ACC112 (cell line): Measurements from ENCODE around the gene KCNAB1.

ENCODE experiments used
- H2AFZ ChIP-seq: fragments of 200-600 bp; sonication (generic); one replicate; pipeline ENCODE4 v1.6.0; 2017; ENCODE audit warnings: antibody characterized with exemption, low read length; ENCODE audit not compliant: unreplicated experiment
- H3K27ac ChIP-seq: fragments of 200-600 bp; sonication (generic); 2 replicates; pipeline ENCODE4 v1.5.1; 2014; ENCODE audit warnings: low read depth, mild to moderate bottlenecking, antibody characterized with exemption, low read length, moderate library complexity
- H3K27me3 ChIP-seq: fragments of 200-600 bp; sonication (generic); 2 replicates; pipeline ENCODE4 v1.6.1; 2014; ENCODE audit warnings: mild to moderate bottlenecking, antibody characterized with exemption, low read length, moderate library complexity, mixed read lengths; ENCODE audit not compliant: insufficient read depth
- H3K36me3 ChIP-seq: fragments of 200-600 bp; sonication (generic); 2 replicates; pipeline ENCODE4 v1.6.1; 2016; ENCODE audit warnings: mild to moderate bottlenecking, antibody characterized with exemption, low read length, moderate library complexity, mixed read lengths; ENCODE audit not compliant: insufficient read depth
- H3K4me1 ChIP-seq: fragments of 200-600 bp; sonication (generic); one replicate; pipeline ENCODE4 v1.6.1; 2016; ENCODE audit warnings: low read length, mixed read lengths; ENCODE audit not compliant: insufficient read depth, unreplicated experiment, control insufficient read depth
- H3K4me3 ChIP-seq: fragments of 200-600 bp; sonication (generic); 2 replicates; pipeline ENCODE4 v1.5.1; 2014; ENCODE audit warnings: mild to moderate bottlenecking, low read depth, low read length
- H3K79me2 ChIP-seq: fragments of 200-600 bp; sonication (generic); one replicate; pipeline ENCODE4 v1.6.0; 2016; ENCODE audit warnings: low read length; ENCODE audit not compliant: control insufficient read depth, unreplicated experiment, insufficient read depth

Gene KCNAB1

DNA sequence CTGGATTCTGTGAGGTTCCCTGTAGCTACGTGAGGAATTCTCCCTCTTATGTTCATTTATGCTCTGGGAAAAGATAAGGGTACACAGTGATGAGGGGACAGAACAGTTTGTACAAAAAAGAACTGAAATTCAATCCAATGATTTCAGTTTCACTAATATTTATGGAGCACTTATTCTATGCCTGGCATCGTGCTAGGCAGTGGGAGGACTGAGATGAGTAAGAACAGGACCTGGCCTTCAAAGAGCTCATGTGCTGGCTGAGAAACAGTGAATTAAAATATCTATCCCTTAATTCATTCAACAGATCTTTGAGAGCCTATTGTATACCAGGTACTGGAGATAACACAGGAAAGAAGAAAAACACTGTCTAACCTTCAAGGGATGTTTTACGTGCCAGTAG is 412.4 kb downstream of the KCNAB1 start:
- no peak overlapping the region; the same call in 1 of the 2 replicates for H3K27ac ChIP-seq
- peaks cover 27% of the 10 kb centered on the region for H3K4me1 ChIP-seq
- no peak overlapping the region for H2AFZ ChIP-seq
- H3K27me3 ChIP-seq, result no peaks in the 10 kb centered on the region
- H3K36me3 ChIP-seq, result 0 out of 2 replicates have a peak, but pooled peaks cover 4% of the 10 kb centered on the region
- no peaks in the 10 kb centered on the region for H3K79me2 ChIP-seq
- H3K4me3 ChIP-seq, result no peak overlapping the region

GRCh38 chr3:156533205-156533604 is 412.8 kb downstream of the KCNAB1 start:
- Histone ChIP-seq H2AFZ (no peak overlapping the region), H3K27ac (no peak overlapping the region), H3K4me1 (peaks cover 29% of the 10 kb centered on the region)

DNA sequence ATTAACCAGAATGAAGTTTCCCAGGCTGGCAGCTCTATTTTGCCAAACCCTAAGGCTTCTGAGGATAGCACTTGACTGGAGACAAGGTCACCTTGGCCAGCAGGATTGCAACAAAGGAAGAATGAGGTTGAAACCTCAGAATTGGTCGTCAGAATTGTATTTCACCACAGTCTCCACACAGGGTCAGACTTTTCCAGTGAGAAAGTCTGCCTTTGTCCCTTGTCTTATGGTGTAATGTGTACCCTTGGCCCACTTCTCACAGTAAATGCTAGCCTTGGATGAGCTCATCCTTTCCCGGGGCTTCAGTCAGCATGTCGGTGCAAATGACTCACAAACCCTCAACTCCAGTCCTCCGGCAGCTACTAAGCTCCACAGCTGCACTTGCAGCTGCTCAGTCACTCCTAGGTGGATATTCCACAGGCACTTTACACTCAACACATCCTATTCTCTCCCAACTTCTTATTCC is 414.8 kb downstream of the KCNAB1 start:
- Histone ChIP-seq H3K4me1 (peaks cover 29% of the 10 kb centered on the region), H3K27ac (peak overlapping the region; percentile 92), H3K4me3 (no peak overlapping the region), H3K36me3 (peaks cover 21% of the 10 kb centered on the region), H3K79me2 (no peaks in the 10 kb centered on the region), H2AFZ (no peak overlapping the region), H3K27me3 (no peaks in the 10 kb centered on the region)

More at GRCh38 chr3:156533205-156533604, 412.8 kb downstream of the KCNAB1 start:
- Histone ChIP-seq H3K36me3 (0 out of 2 replicates have a peak, but pooled peaks cover 5% of the 10 kb centered on the region), H3K79me2 (no peaks in the 10 kb centered on the region), H3K4me3 (no peak overlapping the region), H3K27me3 (no peaks in the 10 kb centered on the region)

- peaks cover 31% of the 10 kb centered on the region for H3K4me1 ChIP-seq
- H3K4me3 ChIP-seq, result no peak overlapping the region
- peaks cover 24% of the 10 kb centered on the region for H3K36me3 ChIP-seq
- H3K27ac ChIP-seq, result peak overlapping the region; percentile 92
- no peaks in the 10 kb centered on the region for H3K79me2 ChIP-seq
- no peaks in the 10 kb centered on the region for H3K27me3 ChIP-seq
- no peak overlapping the region for H2AFZ ChIP-seq
These were observed 415.4 kb downstream of the KCNAB1 start for GRCh38 chr3:156535798-156536197.

DNA sequence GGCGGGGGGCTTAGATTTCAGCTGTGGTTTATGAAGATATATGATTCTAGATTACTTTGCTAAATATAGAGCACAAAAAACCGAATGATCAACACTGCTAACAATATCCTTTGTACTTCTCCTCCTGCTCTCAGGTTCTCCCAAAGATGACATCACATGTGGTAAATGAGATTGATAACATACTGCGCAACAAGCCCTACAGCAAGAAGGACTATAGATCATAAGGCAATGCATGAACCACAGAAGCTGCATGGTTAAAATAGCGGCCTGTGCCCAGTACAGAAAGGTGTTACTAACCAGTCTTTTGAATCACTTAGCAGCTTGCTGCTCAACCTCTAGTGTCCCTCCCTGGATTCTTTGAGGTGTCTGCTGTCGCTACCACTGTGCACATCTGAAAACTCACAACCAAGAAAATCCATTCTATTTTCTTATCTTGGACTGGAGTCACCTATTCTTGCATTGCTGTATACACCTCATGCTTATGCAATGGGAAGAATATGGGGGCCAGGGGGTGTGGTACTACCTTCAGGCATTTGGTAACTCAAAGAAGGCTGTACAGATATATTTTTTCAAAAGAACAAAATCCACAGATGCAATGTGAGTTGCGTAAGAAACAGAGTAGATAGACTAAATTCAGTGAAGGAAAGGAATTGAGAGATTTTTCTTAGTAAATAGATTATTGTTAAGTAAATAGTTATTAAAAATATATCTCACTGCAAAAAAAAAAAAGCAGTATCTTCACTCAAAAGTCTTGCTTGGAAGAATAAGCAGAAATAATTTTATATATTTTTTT is 416.3 kb downstream of the KCNAB1 start:
- Histone ChIP-seq H3K36me3 (peaks cover 26% of the 10 kb centered on the region), H3K79me2 (no peaks in the 10 kb centered on the region), H3K4me3 (no peak overlapping the region), H2AFZ (no peak overlapping the region), H3K4me1 (peaks cover 32% of the 10 kb centered on the region), H3K27me3 (no peaks in the 10 kb centered on the region), H3K27ac (peak overlapping the region; percentile 92)

GRCh38 chr3:156539051-156539450 is 418.7 kb downstream of the KCNAB1 start:
- peak overlapping the region; percentile 32; the same call in 1 of the 2 replicates for H3K27ac ChIP-seq
- H3K4me3 ChIP-seq, result no peak overlapping the region
- H3K36me3 ChIP-seq, result peaks cover 47% of the 10 kb centered on the region
- H3K27me3 ChIP-seq, result no peaks in the 10 kb centered on the region
- H2AFZ ChIP-seq, result no peak overlapping the region
- peaks cover 11% of the 10 kb centered on the region for H3K79me2 ChIP-seq
- peaks cover 52% of the 10 kb centered on the region for H3K4me1 ChIP-seq

DNA sequence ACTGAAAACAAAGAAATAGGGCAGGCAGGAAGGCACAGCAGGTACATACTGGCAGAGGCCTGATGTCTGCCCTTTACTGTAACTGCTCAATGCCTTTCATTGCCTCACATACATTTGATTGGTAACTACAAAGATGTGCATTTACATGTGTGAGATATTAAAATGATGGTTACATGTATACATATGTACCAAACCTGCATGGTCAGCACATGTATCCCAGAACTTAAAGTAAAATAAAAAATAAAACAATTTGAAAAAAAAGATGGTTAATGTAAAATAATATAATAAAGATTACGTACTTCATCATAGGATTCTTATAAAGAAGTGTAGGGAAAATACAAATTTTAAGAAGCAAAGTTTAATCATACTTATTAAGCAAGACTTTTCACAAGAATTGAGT is 419.4 kb downstream of the KCNAB1 start:
- H3K79me2 ChIP-seq, result peaks cover 18% of the 10 kb centered on the region
- H3K4me3 ChIP-seq, result no peak overlapping the region
- peak overlapping the region; percentile 32; the same call in 1 of the 2 replicates for H3K27ac ChIP-seq
- H3K4me1 ChIP-seq, result peaks cover 56% of the 10 kb centered on the region
- peaks cover 54% of the 10 kb centered on the region for H3K36me3 ChIP-seq
- no peaks in the 10 kb centered on the region for H3K27me3 ChIP-seq
- no peak overlapping the region for H2AFZ ChIP-seq

GRCh38 chr3:156542101-156543042 is 422.0 kb downstream of the KCNAB1 start:
- Histone ChIP-seq H3K4me1 (peaks cover 61% of the 10 kb centered on the region), H3K79me2 (peaks cover 43% of the 10 kb centered on the region)

DNA sequence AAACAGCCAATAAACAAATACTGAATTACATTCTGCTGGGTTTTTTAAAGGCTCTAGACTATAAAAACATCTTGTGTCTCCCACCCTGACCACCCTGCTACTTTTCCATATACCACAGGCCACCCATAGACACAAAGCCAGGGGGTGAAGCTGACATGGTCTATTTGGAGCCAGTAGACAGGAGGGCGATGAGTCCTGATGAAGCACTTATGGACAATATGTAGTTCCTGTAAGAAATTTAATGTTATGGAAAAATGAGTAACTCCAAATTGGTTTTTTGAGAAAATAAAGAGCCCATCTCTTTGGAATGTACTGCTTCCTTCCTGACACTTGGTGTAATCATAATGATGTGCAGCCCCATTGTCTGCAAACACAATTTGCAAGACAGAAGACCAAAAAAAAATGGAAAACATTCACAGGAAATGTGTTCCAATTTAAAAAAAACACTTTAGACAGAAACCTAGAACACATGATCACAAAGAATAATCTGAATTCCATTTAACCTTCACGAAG is 422.7 kb downstream of the KCNAB1 start:
- Histone ChIP-seq H2AFZ (no peak overlapping the region), H3K27me3 (no peaks in the 10 kb centered on the region), H3K79me2 (peaks cover 51% of the 10 kb centered on the region), H3K4me3 (no peak overlapping the region), H3K4me1 (peaks cover 63% of the 10 kb centered on the region), H3K36me3 (peaks cover 83% of the 10 kb centered on the region), H3K27ac (peak overlapping the region; percentile 88)

More at GRCh38 chr3:156542101-156543042, 422.0 kb downstream of the KCNAB1 start:
- Histone ChIP-seq H3K27ac (peak overlapping the region; percentile 88), H3K4me3 (no peak overlapping the region), H3K36me3 (peaks cover 78% of the 10 kb centered on the region), H3K27me3 (no peaks in the 10 kb centered on the region), H2AFZ (no peak overlapping the region)

- H3K27ac ChIP-seq, result peak overlapping the region; percentile 88
- H3K36me3 ChIP-seq, result peaks cover 93% of the 10 kb centered on the region
- H2AFZ ChIP-seq, result no peak overlapping the region
- peaks cover 99% of the 10 kb centered on the region for H3K4me1 ChIP-seq
- H3K79me2 ChIP-seq, result peaks cover 96% of the 10 kb centered on the region
- no peak overlapping the region for H3K4me3 ChIP-seq
- no peaks in the 10 kb centered on the region for H3K27me3 ChIP-seq
These were observed 427.3 kb downstream of the KCNAB1 start for GRCh38 chr3:156547637-156548036.
